HEK293T (cell line): ENCODE results near the gene OR5B17.

Experiments
- ARNT ChIP-seq: fragments of 450-650 bp; IDR thresholded peaks from 2 replicates; pipeline ENCODE4 v1.6.1; 2017; ENCODE audit warnings: mild to moderate bottlenecking
- FOXA1 ChIP-seq: fragments of 450-650 bp; IDR thresholded peaks from 2 replicates; pipeline ENCODE4 v1.6.1; 2016; ENCODE audit warnings: mild to moderate bottlenecking
- FOXK2 ChIP-seq: fragments of 450-650 bp; IDR thresholded peaks from 2 replicates; pipeline ENCODE4 v1.6.1; 2016; ENCODE audit warnings: mild to moderate bottlenecking
- SP1 ChIP-seq: fragments of 450-650 bp; IDR thresholded peaks from 2 replicates; pipeline ENCODE4 v1.6.1; 2017
- ZNF384 ChIP-seq: fragments of 450-650 bp; IDR thresholded peaks from 2 replicates; pipeline ENCODE4 v1.6.1; 2016

GRCh38 chr11:58334708-58335107, 24.2 kb downstream of the OR5B17 start:
- TF ChIP-seq FOXK2 (no peak), ZNF384 (no peak), SP1 (no peak), ARNT (no peak), FOXA1 (no peak)
